ENCODE measurements around the gene SRL.

- TF ChIP-seq ZNF219 (CRISPR knock-in tag; IDR thresholded peaks at IDR 0.05; ENCODE audit: borderline replicate concordance) (no peak), CTCF (IDR thresholded peaks at IDR 0.05) (no peak), NR1H2 (CRISPR knock-in tag; IDR thresholded peaks at IDR 0.05) (no peak), E2F5 (CRISPR knock-in tag; IDR thresholded peaks at IDR 0.05) (no peak), ZNF232 (CRISPR knock-in tag; IDR thresholded peaks at IDR 0.05) (no peak), TEAD4 (CRISPR knock-in tag; IDR thresholded peaks at IDR 0.05) (no peak)
- TF ChIP-seq, protein P1, sequence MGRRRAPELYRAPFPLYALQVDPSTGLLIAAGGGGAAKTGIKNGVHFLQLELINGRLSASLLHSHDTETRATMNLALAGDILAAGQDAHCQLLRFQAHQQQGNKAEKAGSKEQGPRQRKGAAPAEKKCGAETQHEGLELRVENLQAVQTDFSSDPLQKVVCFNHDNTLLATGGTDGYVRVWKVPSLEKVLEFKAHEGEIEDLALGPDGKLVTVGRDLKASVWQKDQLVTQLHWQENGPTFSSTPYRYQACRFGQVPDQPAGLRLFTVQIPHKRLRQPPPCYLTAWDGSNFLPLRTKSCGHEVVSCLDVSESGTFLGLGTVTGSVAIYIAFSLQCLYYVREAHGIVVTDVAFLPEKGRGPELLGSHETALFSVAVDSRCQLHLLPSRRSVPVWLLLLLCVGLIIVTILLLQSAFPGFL (CRISPR knock-in tag; IDR thresholded peaks at IDR 0.05; ENCODE audit: borderline replicate concordance): no peak
These were observed 26.8 kb downstream of the SRL start for GRCh38 chr16:4215106-4215505.
